ENCODE measurements around the gene TAMALIN.

TAMALIN gene

DNA sequence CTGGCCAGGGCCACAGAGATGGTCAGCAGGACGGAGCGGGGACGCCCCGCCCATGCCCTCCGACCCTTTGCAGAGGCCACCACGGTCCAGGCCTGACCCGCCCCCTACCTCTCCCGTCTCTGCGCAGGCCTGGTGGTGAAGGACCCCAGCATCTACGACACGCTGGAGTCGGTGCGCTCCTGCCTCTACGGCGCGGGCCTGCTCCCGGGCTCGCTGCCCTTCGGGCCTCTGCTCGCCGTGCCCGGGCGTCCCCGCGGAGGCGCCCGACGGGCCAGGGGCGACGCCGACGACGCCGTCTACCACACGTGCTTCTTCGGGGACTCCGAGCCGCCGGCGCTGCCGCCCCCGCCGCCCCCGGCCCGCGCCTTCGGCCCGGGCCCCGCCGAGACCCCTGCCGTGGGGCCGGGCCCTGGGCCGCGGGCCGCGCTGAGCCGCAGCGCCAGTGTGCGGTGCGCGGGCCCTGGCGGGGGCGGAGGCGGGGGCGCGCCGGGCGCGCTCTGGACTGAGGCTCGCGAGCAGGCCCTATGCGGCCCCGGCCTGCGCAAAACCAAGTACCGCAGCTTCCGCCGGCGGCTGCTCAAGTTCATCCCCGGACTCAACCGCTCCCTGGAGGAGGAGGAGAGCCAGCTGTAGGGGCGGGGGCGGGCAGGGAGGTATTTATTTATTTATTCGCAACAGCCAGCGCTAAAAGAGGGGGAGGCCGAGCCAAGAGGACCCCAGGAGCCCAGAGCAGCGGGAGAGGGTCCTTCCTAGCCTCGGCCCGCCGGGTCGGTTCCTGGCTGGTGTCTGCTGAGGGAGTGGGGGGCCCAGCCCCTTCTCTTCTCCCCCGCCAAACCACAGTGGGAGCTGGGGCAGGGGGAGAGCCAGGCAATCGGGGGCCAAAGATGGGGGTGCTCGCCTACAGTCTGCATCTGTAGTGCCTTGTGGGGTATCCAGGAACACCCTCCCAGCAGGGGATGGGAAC, 8.1 kb downstream of the TAMALIN start:
- DNase-seq = no peak

DNA sequence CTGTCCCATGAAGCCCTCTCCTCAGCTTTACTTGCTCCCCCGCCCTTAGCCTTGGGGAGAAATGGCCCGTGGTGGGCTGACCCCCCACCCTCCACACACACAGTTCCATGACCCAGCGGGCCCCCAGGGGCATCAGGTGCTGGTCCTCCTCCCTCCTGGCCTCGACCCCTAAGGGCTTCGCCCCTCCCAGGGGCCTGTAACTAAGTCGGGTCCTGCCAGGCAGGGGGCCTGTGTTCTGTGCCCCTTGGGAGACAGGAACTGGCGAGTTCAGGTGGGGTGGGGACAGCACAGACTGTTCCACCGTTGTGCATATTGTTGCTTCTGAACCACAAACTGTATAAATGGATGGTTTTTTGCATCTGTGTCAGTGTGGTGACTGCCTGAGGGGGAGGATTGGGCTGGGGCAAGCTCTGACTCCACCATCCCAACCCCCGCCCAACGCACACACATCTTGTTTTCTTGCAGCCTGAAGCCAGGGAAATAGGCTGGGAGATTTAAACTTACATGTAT, 8.8 kb downstream of the TAMALIN start:
- DNase-seq = no peak

DNA sequence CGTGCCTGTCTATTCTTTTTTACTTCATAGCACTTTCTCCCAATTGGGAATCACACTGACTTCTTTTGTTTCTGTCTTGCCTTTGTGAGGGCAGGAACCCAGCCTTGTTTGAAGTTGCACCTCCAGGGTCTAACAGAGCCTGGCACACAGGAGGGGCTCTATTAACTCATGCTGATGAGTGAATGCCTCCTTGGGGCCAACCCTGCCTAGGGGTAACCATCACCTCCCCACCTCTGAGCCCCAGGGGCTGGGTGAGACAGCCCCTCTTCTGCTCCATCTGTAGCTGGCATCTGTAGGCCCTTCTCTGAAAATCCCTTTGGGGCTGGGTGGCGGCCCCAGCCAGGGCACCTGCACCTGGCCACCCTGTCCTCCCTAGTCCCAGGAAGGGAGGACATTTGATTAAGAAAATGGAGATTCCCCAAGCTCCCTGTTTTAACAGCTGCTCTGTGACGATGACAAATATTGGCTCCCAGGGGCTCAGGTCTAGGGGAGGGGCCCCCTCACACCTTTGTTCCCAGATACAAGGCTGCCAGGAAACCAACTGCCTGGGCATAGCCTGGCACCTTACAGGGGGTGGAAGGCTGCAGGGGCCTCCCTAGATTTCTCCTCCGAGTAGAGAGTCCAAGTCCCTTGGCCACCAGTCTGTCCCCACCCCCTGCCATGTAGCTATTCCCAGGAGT, 11.8 kb downstream of the TAMALIN start:
- DNase-seq = no peak

GRCh38 chr12:52019113-52019770, 12.5 kb downstream of the TAMALIN start:
- no peak for DNase-seq

GRCh38 chr12:52020539-52021336, 14.0 kb downstream of the TAMALIN start:
- peak; percentile 72 to 79 for DNase-seq

DNA sequence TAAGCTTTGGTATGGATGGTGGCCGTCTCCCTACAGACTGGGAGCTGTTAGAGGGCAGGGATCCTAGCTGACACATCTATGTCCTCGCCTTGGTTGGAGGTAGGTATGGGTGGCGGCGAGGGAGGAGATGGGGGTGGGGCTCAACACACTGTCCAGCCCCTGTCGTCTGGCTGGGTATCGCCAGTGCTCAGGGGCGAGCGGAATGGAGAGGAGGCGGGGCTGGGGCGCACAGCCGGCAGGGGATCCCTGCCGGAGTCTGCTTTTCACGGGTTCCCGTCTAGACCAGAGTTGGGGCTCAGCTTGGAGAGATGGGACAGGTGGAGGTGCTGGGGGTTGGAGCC, 16.1 kb downstream of the TAMALIN start:
- DNase-seq = no peak

DNA sequence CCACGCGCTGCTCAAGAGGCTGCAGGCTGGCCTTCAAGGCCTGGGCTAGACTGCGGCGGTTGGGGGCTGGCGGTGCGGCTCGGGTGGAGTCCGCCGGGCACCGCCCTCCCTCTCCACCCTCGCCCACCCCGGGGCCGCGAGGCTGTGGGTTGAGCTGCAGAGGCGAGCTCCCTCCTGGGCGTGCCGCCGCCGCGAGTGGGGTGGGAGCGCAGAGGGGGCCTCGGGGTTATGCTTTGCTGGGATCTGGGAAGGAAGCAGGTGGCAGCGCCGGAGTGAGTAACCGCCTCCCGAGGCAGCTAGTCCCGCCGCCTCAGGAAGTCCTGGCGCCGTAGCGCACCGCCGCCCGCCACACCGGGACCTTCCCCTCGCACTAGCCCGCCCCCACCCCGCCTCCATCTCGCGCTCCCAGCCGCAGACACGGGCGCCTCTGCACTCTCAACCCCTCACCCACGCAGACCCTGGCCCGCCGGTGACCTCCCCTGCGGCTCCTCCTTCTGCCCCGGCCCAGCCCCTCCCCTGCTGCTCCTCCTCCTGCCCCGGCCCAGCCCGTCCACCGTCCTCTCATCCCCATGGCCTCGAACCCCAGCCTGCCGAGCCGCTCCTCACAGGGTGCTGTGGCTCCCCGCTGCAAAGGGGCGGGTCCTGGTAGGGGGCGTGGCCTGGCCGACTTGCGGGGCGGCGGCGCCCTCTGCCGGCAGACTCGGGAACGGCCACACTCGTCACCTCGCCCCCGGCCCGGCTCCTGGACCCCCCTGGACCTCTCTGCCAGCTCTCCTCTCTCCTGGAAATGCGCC, 16.6 kb downstream of the TAMALIN start:
- peak; percentile 88 to 90 for DNase-seq

- DNase-seq = no peak
Observed at GRCh38 chr12:52023976-52024688, 17.4 kb downstream of the TAMALIN start.

DNA sequence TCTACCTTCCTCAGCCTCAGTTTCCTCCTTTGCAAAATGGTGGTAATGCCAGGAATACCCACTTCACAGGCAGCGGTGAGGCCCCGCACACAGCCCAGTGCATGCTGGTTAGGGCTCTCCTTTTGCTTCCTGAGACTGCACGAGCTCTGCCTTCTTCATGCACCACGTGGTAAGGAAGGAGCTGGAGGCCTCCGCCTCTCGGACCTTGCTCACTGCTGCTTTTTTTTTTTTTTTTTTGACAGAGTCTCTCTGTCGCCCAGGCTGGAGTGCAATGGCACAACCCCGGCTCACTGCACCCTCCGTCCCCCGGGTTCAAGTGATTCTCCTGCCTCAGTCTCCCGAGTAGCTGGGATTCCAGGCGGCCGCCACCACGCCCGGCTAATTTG, 18.1 kb downstream of the TAMALIN start:
- peak; percentile 52 to 55 for DNase-seq

- DNase-seq = no peak
Observed at GRCh38 chr12:52026263-52026662, 19.5 kb downstream of the TAMALIN start.

- DNase-seq = no peak
Observed at GRCh38 chr12:52027085-52027843, 20.5 kb downstream of the TAMALIN start.

GRCh38 chr12:52029685-52030084, 22.9 kb downstream of the TAMALIN start:
- DNase-seq = no peak

DNA sequence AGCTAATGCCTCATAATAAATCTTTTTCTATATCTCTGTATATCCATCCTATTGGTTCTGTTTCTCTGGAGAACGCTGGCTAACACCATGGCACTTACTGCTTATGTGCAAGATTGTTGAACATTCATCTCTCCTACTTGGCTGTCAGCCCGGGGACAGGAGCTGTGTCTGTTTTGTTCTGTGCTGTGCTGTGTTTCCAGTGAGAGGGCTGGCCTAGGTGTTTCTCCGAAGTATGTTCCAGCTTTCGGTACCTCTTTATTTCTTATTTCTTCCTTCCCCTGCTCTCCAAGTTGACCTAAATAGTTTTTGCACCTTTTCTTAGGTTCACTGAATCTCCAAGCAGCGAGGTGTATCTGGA, 25.7 kb downstream of the TAMALIN start:
- no peak for DNase-seq

DNA sequence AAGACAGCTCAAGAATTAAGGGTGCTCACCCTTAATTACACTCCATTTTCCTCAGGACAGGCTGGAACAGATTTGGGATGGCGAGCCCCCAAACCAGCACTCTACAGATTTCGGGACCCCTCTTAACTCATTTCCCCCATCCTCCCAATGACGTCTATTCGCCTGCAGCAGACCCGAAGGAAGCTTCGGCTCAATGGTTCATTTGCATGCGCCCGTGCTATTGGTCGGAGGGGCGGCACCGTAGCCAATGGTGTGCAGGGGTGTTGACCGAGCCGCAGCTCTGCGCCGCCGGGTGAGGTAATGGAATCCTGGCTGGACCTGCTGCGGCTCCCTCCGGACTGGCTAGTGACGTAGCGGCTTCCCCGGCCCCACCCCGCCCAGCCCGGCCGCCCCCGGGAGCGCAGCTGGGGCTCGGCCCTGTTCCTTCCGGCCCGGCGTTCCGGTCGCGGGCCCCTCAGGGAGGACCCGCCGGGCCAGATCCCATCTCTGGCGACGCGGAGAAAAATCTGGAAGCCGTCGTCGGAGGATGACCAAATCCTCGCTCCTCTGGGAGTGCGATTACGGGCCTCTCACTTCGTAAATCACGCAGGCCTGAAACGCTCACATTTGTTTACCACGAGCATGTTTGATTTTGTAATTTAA, 26.2 kb downstream of the TAMALIN start:
- peak; percentile 92 to 95 for DNase-seq

DNA sequence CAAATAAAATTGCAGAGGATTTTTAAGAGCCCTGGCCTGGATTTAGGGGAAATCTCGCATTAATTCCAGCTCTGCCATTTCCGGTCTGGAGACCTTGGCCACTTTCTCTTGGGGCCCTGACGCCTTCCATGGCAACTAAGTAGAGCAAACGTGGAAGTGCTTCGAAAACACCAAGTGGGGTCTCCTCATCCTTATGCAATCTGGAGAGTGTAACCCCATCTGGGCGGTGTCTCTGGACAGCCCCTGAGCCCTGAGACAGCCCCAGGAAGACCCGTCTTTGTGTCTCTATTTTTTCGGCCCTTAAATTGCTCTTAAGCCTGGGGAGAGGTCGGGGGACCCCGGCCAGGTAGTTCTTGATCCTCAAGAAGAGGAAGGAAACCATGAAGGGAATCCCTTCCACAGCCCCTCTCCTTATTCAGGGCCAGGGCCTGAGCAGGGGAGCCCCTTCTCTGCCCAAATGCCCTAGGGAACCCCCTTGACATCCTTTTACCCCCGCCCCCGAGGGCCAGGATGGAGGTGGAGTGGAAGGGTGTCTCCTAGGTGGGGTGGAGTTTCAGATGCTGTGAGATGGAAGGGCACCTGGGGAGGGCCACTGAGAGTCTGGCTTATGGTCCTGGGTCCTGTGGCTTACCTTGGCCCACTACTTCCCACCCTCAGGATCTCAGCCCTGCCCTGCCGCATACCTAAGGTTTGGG, 26.8 kb downstream of the TAMALIN start:
- no peak for DNase-seq

GRCh38 chr12:52035190-52035589, 28.4 kb downstream of the TAMALIN start:
- no peak for DNase-seq

DNA sequence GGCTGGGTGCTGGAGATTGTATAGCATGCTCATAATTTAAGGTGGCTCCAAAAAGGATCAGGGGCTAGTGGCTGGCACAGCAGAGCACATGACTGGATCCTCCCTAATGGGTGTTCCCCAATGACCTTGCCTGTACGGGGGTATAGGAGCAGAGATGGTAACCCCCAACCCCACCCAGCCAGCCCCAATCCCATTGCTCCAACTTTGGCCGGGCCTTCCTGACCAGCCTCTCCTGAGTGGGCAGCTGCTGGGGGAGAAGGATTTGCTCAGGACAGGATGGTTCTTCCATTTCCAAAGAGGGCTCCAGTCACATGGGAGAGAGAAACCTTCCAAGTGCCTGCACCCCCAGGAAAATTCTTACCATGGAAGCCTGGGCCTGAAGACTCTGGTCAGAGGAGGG, 29.2 kb downstream of the TAMALIN start:
- no peak for DNase-seq

GRCh38 chr12:52036587-52037171, 29.9 kb downstream of the TAMALIN start:
- peak; percentile 94 to 95 for DNase-seq

Data from CD4-positive, alpha-beta T cell treated with Interleukin-4 for 1 hour (primary cell).